Mesendoderm (in vitro differentiated cells): ENCODE data around the gene VANGL2.
A peak's percentile ranks its signal among the peaks of the same experiment; 100 is the strongest.
"Not testable (repeated sequence)": the region's sequence is repeated elsewhere in the genome, so short reads cannot be mapped to it uniquely, and the experiment has no call there.

Experiments used
- DNase-seq: peaks from one replicate; pipeline ENCODE4 v3.0.0; 2013
- H2AK5ac ChIP-seq: 2 replicates; pipeline ENCODE4 v1.6.1; 2013; ENCODE audit warnings: low read length, inconsistent platforms
- H2BK120ac ChIP-seq: 2 replicates; pipeline ENCODE4 v1.6.1; 2013; ENCODE audit warnings: low read depth, mild to moderate bottlenecking, low read length, moderate library complexity, mixed read lengths
- H2BK15ac ChIP-seq: replicated peaks from 2 replicates; pipeline ENCODE4 v1.6.1; 2013; ENCODE audit warnings: low read depth, mild to moderate bottlenecking, moderate library complexity
- H2BK5ac ChIP-seq: 2 replicates; pipeline ENCODE4 v1.6.1; 2013; ENCODE audit warnings: low read length, inconsistent platforms
- H3K18ac ChIP-seq: 2 replicates; pipeline ENCODE4 v1.6.1; 2013; ENCODE audit warnings: mild to moderate bottlenecking, low read length, mixed read lengths
- H3K23ac ChIP-seq: one replicate; pipeline ENCODE4 v1.6.1; 2013; ENCODE audit warnings: low read length
- H3K27ac ChIP-seq: 2 replicates; pipeline ENCODE4 v1.5.1; 2013; ENCODE audit warnings: low read depth, mild to moderate bottlenecking, inconsistent platforms, low read length, moderate library complexity
- H3K27me3 ChIP-seq: 2 replicates; pipeline ENCODE4 v1.6.1; 2013; ENCODE audit warnings: low read length, control low read depth, mild to moderate bottlenecking, inconsistent platforms; ENCODE audit not compliant: insufficient read depth, poor library complexity
- H3K36me3 ChIP-seq: 2 replicates; pipeline ENCODE4 v1.6.1; 2013; ENCODE audit warnings: low read length, inconsistent platforms; ENCODE audit not compliant: control insufficient read depth, insufficient read depth
- H3K4ac ChIP-seq: one replicate; pipeline ENCODE4 v1.6.1; 2013; ENCODE audit warnings: low read depth, mild to moderate bottlenecking, low read length, moderate library complexity
- H3K4me1 ChIP-seq: 2 replicates; pipeline ENCODE4 v1.6.1; 2013; ENCODE audit warnings: low read depth, low read length, inconsistent platforms; ENCODE audit not compliant: control insufficient read depth
- H3K4me2 ChIP-seq: 2 replicates; pipeline ENCODE4 v1.6.1; 2013; ENCODE audit warnings: low read length
- H3K4me3 ChIP-seq: 2 replicates; pipeline ENCODE4 v1.5.1; 2013; ENCODE audit warnings: mild to moderate bottlenecking, low read length
- H3K56ac ChIP-seq: one replicate; pipeline ENCODE4 v1.6.1; 2013; ENCODE audit warnings: low read length
- H3K79me1 ChIP-seq: 2 replicates; pipeline ENCODE4 v1.6.1; 2013; ENCODE audit warnings: low read length, inconsistent platforms
- H3K79me2 ChIP-seq: 2 replicates; pipeline ENCODE4 v1.6.1; 2013; ENCODE audit warnings: mild to moderate bottlenecking, low read length; ENCODE audit not compliant: control insufficient read depth, insufficient read depth
- H3K9ac ChIP-seq: 2 replicates; pipeline ENCODE4 v1.6.1; 2013; ENCODE audit warnings: low read length, inconsistent platforms
- H4K5ac ChIP-seq: one replicate; pipeline ENCODE4 v1.6.1; 2013; ENCODE audit warnings: low read length
- H4K8ac ChIP-seq: one replicate; pipeline ENCODE4 v1.6.1; 2013; ENCODE audit warnings: low read depth, mild to moderate bottlenecking, control low read depth, low read length, moderate library complexity
- WGBS: extraction: QIAGEN DNeasy Blood & Tissue Kit; methylation state at CpG from one replicate; pipeline ENCODE4 v1.1.7; 2013; ENCODE audit warnings: low lambda C conversion rate, missing lambda C conversion rate; ENCODE audit not compliant: insufficient coverage; ENCODE audit errors: extremely low coverage; 5-methylcytosine and 5-hydroxymethylcytosine counted together

VANGL2 gene

GRCh38 chr1:160376525-160377131 lies 23.7 kb upstream of the VANGL2 start:
- Histone ChIP-seq H3K4me3 (no peak overlapping the region), H3K4me1 (peaks cover 13% of the 10 kb centered on the region), H3K4me2 (no peak overlapping the region), H2BK120ac (no peak overlapping the region), H3K18ac (no peak overlapping the region), H3K79me1 (no peaks in the 10 kb centered on the region), H3K36me3 (no peaks in the 10 kb centered on the region), H2BK5ac (no peak overlapping the region), H3K27ac (no peak overlapping the region), H3K56ac (peak overlapping the region; percentile 89), H3K4ac (no peak overlapping the region), H3K27me3 (no peaks in the 10 kb centered on the region), H2BK15ac (no peak overlapping the region), H3K79me2 (no peaks in the 10 kb centered on the region), H3K9ac (peak overlapping the region; percentile 6), H3K23ac (no peak overlapping the region), H2AK5ac (no peak overlapping the region), H4K5ac (no peak overlapping the region), H4K8ac (no peak overlapping the region)
- no CpG with 5 or more reads among the region's 5 CpGs for WGBS
- DNase-seq, result peak; percentile 91

DNA sequence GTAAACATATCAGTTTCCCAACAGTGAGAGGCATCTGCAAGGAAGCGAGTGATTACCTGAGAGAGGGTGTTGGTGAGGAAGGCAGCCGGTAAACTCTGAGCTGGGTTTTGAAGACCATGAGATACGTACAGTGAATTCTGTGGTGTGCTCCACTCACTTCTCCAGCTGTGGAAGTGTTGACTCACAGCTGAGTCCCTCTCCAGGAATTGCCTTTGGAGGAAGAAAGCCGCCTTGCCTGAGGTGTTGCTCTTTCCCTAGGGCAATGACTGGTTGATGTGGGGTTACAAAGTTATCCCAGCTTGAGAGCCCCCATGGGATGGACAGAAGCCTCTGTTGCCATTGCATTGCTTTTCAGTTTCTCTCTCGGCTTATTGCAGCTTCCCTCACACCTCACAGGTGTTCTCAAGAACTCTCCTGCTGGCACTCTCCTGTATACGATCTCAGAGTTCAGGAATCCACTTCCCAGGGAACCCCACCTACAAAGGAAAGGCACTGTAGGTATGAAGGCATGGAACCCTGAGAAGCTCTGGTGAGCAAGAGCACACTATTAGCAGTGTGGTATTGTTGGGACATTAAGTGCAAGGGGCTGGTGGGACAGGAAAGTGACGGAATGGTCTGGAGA lies 22.7 kb upstream of the VANGL2 start:
- no peak overlapping the region for H3K4ac ChIP-seq
- H3K23ac ChIP-seq, result no peak overlapping the region
- H3K4me3 ChIP-seq, result no peak overlapping the region
- no peak overlapping the region for H2AK5ac ChIP-seq
- H3K79me2 ChIP-seq, result no peaks in the 10 kb centered on the region
- H2BK120ac ChIP-seq, result no peak overlapping the region
- H4K8ac ChIP-seq, result no peak overlapping the region
- H3K4me2 ChIP-seq, result no peak overlapping the region
- no peaks in the 10 kb centered on the region for H3K27me3 ChIP-seq
- H3K18ac ChIP-seq, result no peak overlapping the region
- no CpG with 5 or more reads among the region's 7 CpGs for WGBS
- peaks cover 13% of the 10 kb centered on the region for H3K4me1 ChIP-seq
- peak overlapping the region; percentile 31 for H3K56ac ChIP-seq
- DNase-seq, result peak; percentile 64
- no peak overlapping the region for H2BK15ac ChIP-seq
- H3K79me1 ChIP-seq, result no peaks in the 10 kb centered on the region
- no peak overlapping the region for H4K5ac ChIP-seq
- no peak overlapping the region for H2BK5ac ChIP-seq
- no peaks in the 10 kb centered on the region for H3K36me3 ChIP-seq
- no peak overlapping the region for H3K27ac ChIP-seq
- H3K9ac ChIP-seq, result no peak overlapping the region

DNA sequence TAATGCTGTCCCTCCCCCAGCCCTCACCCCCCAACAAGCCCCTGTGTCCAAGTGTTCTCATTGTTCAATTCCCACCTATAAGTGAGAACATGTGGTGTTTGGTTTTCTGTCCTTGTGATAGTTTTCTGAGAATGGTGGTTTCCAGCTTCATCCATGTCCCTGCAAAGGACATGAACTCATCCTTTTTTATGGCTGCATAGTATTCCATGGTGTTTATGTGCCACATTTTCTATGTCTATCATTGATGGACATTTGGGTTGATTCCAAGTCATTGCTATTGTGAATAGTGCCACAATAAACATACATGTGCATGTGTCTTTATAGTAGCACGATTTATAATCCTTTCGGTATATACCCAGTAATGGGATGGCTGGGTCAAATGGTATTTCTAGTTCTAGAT lies 15.6 kb upstream of the VANGL2 start:
- not testable (repeated sequence) for H2BK5ac ChIP-seq, H4K8ac ChIP-seq
- no CpG with 5 or more reads among the region's 2 CpGs for WGBS

GRCh38 chr1:160388406-160388805 lies 12.0 kb upstream of the VANGL2 start:
- not testable (repeated sequence) for H3K9ac ChIP-seq

More for the DNA sequence above, 15.6 kb upstream of the VANGL2 start:
- not testable (repeated sequence) for H3K23ac ChIP-seq, H3K4me2 ChIP-seq, H3K56ac ChIP-seq, H2BK15ac ChIP-seq, H3K36me3 ChIP-seq, H2BK120ac ChIP-seq, H3K79me1 ChIP-seq, H3K4me3 ChIP-seq, DNase-seq, H3K4ac ChIP-seq, H4K5ac ChIP-seq, H3K79me2 ChIP-seq, H3K27me3 ChIP-seq, H3K9ac ChIP-seq, H3K27ac ChIP-seq, H3K18ac ChIP-seq, H2AK5ac ChIP-seq, H3K4me1 ChIP-seq

DNA sequence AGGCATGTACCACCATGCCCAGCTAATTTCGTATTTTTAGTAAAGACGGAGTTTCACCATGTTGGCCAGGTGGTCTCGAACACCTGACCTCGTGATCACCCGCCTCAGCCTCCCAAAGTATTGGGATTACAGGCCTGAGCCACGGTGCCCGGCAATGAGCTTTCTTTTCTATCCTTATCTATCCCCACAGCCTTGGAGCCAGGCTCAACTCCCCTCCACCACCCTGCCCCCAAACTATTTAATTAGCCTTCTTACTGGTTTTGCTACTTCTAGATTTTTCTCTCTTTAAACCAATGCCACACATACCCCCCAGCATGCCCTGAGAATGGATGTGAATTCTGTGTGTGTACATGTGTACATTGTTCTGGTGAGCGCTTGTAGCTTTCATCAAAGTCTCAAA lies 5.7 kb upstream of the VANGL2 start:
- Histone ChIP-seq H2BK120ac (no peak overlapping the region), H3K56ac (no peak overlapping the region), H3K4me2 (no peak overlapping the region), H3K4me1 (peaks cover 3% of the 10 kb centered on the region), H3K4ac (no peak overlapping the region), H3K4me3 (no peak overlapping the region), H3K36me3 (no peaks in the 10 kb centered on the region), H3K27me3 (no peaks in the 10 kb centered on the region), H3K79me2 (no peaks in the 10 kb centered on the region), H3K23ac (no peak overlapping the region), H2BK15ac (no peak overlapping the region), H4K8ac (no peak overlapping the region), H4K5ac (no peak overlapping the region), H3K18ac (no peak overlapping the region), H3K79me1 (no peaks in the 10 kb centered on the region), H3K27ac (no peak overlapping the region), H2BK5ac (no peak overlapping the region), H3K9ac (no peak overlapping the region), H2AK5ac (no peak overlapping the region)
- DNase-seq, result no peak
- WGBS, result no CpG with 5 or more reads among the region's 8 CpGs

More at GRCh38 chr1:160388406-160388805, 12.0 kb upstream of the VANGL2 start:
- not testable (repeated sequence) for H4K5ac ChIP-seq, H3K4me3 ChIP-seq, H3K23ac ChIP-seq, H3K4me2 ChIP-seq, H3K79me1 ChIP-seq, DNase-seq, H4K8ac ChIP-seq, H2BK120ac ChIP-seq, H3K4ac ChIP-seq, H3K27ac ChIP-seq, H2BK15ac ChIP-seq, H2AK5ac ChIP-seq, H3K56ac ChIP-seq, H3K18ac ChIP-seq, H3K36me3 ChIP-seq, H3K79me2 ChIP-seq, H2BK5ac ChIP-seq, H3K4me1 ChIP-seq, H3K27me3 ChIP-seq
- no CpG with 5 or more reads among the region's 4 CpGs for WGBS

DNA sequence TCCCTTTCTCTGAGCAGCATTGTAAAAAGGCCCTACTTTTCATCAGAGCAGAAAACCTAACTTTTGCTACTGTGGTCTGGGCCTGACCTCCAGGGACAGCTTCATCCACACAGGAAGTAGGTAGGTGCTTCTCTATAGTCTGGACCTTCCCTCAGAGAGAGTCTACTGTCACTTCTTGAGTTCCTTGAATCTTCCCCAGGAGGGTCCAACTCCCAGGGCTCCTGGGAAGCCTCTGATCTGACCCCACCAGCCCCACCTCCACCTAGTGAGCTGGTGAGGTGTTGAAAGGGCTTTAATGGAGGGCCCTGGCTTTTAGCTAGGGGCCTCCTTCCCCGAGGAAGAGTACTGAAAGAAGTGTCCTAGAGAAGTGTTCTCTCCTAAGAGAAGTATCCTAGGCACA lies 2.7 kb upstream of the VANGL2 start:
- no peak overlapping the region for H3K18ac ChIP-seq
- peaks cover 12% of the 10 kb centered on the region for H3K4me1 ChIP-seq
- no peaks in the 10 kb centered on the region for H3K27me3 ChIP-seq
- DNase-seq, result no peak
- no peak overlapping the region for H3K27ac ChIP-seq
- no peak overlapping the region for H3K4me3 ChIP-seq
- no peak overlapping the region for H4K8ac ChIP-seq
- H3K23ac ChIP-seq, result no peak overlapping the region
- H3K79me2 ChIP-seq, result peaks cover 21% of the 10 kb centered on the region
- no peak overlapping the region for H3K4me2 ChIP-seq
- no peak overlapping the region for H3K4ac ChIP-seq
- no peak overlapping the region for H3K9ac ChIP-seq
- no peaks in the 10 kb centered on the region for H3K36me3 ChIP-seq
- H3K79me1 ChIP-seq, result peaks cover 10% of the 10 kb centered on the region
- no peak overlapping the region for H2AK5ac ChIP-seq
- H2BK15ac ChIP-seq, result peak overlapping the region; percentile 8
- no peak overlapping the region for H3K56ac ChIP-seq
- no peak overlapping the region for H2BK5ac ChIP-seq
- peak overlapping the region; percentile 48 for H2BK120ac ChIP-seq
- WGBS, result no CpG with 5 or more reads among the region's 1 CpG
- H4K5ac ChIP-seq, result no peak overlapping the region
